OCI-LY7 (cell line): ENCODE results near the gene SYT13. TPM values are rescaled to one million over a fixed set of nuclear protein-coding genes. Genes with fewer than 3 reads are reported as not detected.

Experiments
- BruUV-seq: library from RNA; stranded (reverse); fragments of 400-500 nt; replicated peaks from 2 replicates; lab custom pipeline; 2021; lab: Mats Ljungman, UMichigan
- CTCF ChIA-PET: fragments of 300-600 bp; sonication (Branson Sonifier 250); formaldehyde crosslinking; loops from one replicate; lab custom pipeline; 2022; ENCODE audit warnings: antibody characterized with exemption; ENCODE audit not compliant: unreplicated experiment; lab: Charles Lee
- POLR2A ChIA-PET: fragments of 300-600 bp; sonication (Branson Sonifier 250); formaldehyde crosslinking; loops from one replicate; lab custom pipeline; 2022; ENCODE audit warnings: antibody characterized with exemption; lab: Charles Lee
- DNase-seq: peaks from one replicate; pipeline ENCODE4 v3.0.0-alpha.2; 2015; ENCODE audit warnings: low spot score
- H2AFZ ChIP-seq: fragments of 200-600 bp; sonication (generic), shearing (Covaris generic); 2 replicates; pipeline ENCODE4 v1.6.1; 2014; ENCODE audit warnings: mild to moderate bottlenecking, antibody characterized with exemption, low read length, moderate library complexity
- H3K27ac ChIP-seq: fragments of 200-600 bp; sonication (generic); 2 replicates; pipeline ENCODE4 v1.5.1; 2014; ENCODE audit warnings: mixed run types, low read depth, mild to moderate bottlenecking, moderate library complexity, low read length, inconsistent platforms; ENCODE audit not compliant: poor library complexity, severe bottlenecking
- H3K36me3 ChIP-seq: fragments of 200-600 bp; sonication (generic); 2 replicates; pipeline ENCODE4 v1.6.1; 2014; ENCODE audit warnings: mild to moderate bottlenecking, antibody characterized with exemption, low read length, moderate library complexity, mixed read lengths; ENCODE audit not compliant: insufficient read depth
- H3K4me1 ChIP-seq: fragments of 200-600 bp; sonication (generic); 2 replicates; pipeline ENCODE4 v1.5.1; 2014; ENCODE audit warnings: mild to moderate bottlenecking, low read length; ENCODE audit not compliant: insufficient read depth, poor library complexity, severe bottlenecking
- H3K4me2 ChIP-seq: fragments of 200-600 bp; sonication (generic); 2 replicates; pipeline ENCODE4 v1.6.1; 2014; ENCODE audit warnings: mild to moderate bottlenecking, low read length
- H3K4me3 ChIP-seq: fragments of 200-600 bp; sonication (generic); 2 replicates; pipeline ENCODE4 v1.5.1; 2014; ENCODE audit warnings: mild to moderate bottlenecking, low read depth, low read length; ENCODE audit not compliant: poor library complexity, severe bottlenecking
- H3K79me2 ChIP-seq: fragments of 200-600 bp; sonication (generic); 2 replicates; pipeline ENCODE4 v1.6.1; 2016; ENCODE audit warnings: low read depth, mild to moderate bottlenecking, low read length, moderate library complexity, mixed read lengths; ENCODE audit not compliant: insufficient read depth
- H3K9me2 ChIP-seq: fragments of 200-600 bp; sonication (generic); 2 replicates; pipeline ENCODE4 v1.6.1; 2016; ENCODE audit warnings: mild to moderate bottlenecking, low read length, mixed read lengths; ENCODE audit not compliant: insufficient read depth
- H3K9me3 ChIP-seq: fragments of 200-600 bp; sonication (generic); 2 replicates; pipeline ENCODE4 v1.6.1; 2014; ENCODE audit warnings: mild to moderate bottlenecking, mixed run types, low read length, mixed read lengths
- H4K20me1 ChIP-seq: fragments of 200-600 bp; sonication (generic); 2 replicates; pipeline ENCODE4 v1.6.1; 2014; ENCODE audit warnings: mild to moderate bottlenecking, antibody characterized with exemption, low read length, moderate library complexity, mixed read lengths; ENCODE audit not compliant: insufficient read depth
- CTCF ChIP-seq: fragments of 200-600 bp; sonication (generic); conservative IDR thresholded peaks from 2 replicates; pipeline ENCODE4 v1.5.1; 2014; ENCODE audit warnings: mild to moderate bottlenecking, antibody characterized with exemption, low read length, moderate library complexity, mixed read lengths
- EZH2phosphoT487 ChIP-seq: fragments of 200-600 bp; sonication (generic); IDR thresholded peaks from 2 replicates; pipeline ENCODE4 v1.6.1; 2018; ENCODE audit warnings: low read depth, borderline replicate concordance, mild to moderate bottlenecking, mixed run types, antibody characterized with exemption, low read length, moderate library complexity, mixed read lengths
- intact Hi-C: fragments of 100-400 bp; cut with micrococcal nuclease; formaldehyde crosslinking; loops from one replicate; pipeline ENCODE4 v1.10.0; 2022; ENCODE audit not compliant: unreplicated experiment
- total RNA-seq, 2 experiments: library from RNA; depleted of rRNA in 1 of 2; stranded (reverse); fragments of >200 nt in 1 of 2; shearing (Covaris generic) in 1 of 2; gene quantifications; 2 replicates each; pipeline ENCODE4 v1.2.3, GENCODE V29; 2014 to 2022

SYT13 gene
- total RNA-seq, 2 experiments from 2014 or later = not detected

- no peaks in the 10 kb centered on the region for H3K9me2 ChIP-seq
- no peaks in the 10 kb centered on the region for H3K4me1 ChIP-seq
- no peak for TF ChIP-seq CTCF
- no peak for TF ChIP-seq EZH2phosphoT487
- ChIA-PET POLR2A (no interaction called here), CTCF (no interaction called here)
- no peak overlapping the region for H3K4me2 ChIP-seq
- no peak for DNase-seq
- H2AFZ ChIP-seq = no peak overlapping the region
- H4K20me1 ChIP-seq = no peaks in the 10 kb centered on the region
- H3K27ac ChIP-seq = no peak overlapping the region
- no peaks in the 10 kb centered on the region for H3K79me2 ChIP-seq
- no peaks in the 10 kb centered on the region for H3K36me3 ChIP-seq
- no peak overlapping the region for H3K4me3 ChIP-seq
- intact Hi-C loops = no loop called here
- no TSS peak for BruUV-seq
- no peaks in the 10 kb centered on the region for H3K9me3 ChIP-seq
Measured at GRCh38 chr11:45259592-45259991, 26.5 kb downstream of the SYT13 start.

- ChIA-PET POLR2A (no interaction called here), CTCF (no interaction called here)
- Histone ChIP-seq H3K27ac (no peak overlapping the region), H3K4me1 (no peaks in the 10 kb centered on the region), H3K4me3 (no peak overlapping the region), H4K20me1 (no peaks in the 10 kb centered on the region), H2AFZ (no peak overlapping the region), H3K9me3 (no peaks in the 10 kb centered on the region), H3K36me3 (no peaks in the 10 kb centered on the region), H3K79me2 (no peaks in the 10 kb centered on the region), H3K4me2 (no peak overlapping the region), H3K9me2 (no peaks in the 10 kb centered on the region)
- no peak for DNase-seq
- no peak for TF ChIP-seq EZH2phosphoT487
- no peak for TF ChIP-seq CTCF
- no TSS peak for BruUV-seq
- intact Hi-C loops = no loop called here
Measured at GRCh38 chr11:45258982-45259530, 27.1 kb downstream of the SYT13 start.

- H3K9me2 ChIP-seq = no peaks in the 10 kb centered on the region
- DNase-seq = no peak
- H3K27ac ChIP-seq = no peak overlapping the region
- H3K4me1 ChIP-seq = peaks cover 9% of the 10 kb centered on the region
- H2AFZ ChIP-seq = no peak overlapping the region
- H3K4me2 ChIP-seq = no peak overlapping the region
- H3K9me3 ChIP-seq = no peaks in the 10 kb centered on the region
- ChIA-PET POLR2A (no interaction called here), CTCF (no interaction called here)
- BruUV-seq = no TSS peak
- H3K79me2 ChIP-seq = no peaks in the 10 kb centered on the region
- H3K36me3 ChIP-seq = no peaks in the 10 kb centered on the region
- intact Hi-C loops = loop anchor here (5.0 kb wide), 1 partner anchor 38 kb away; no protein-coding TSS in a partner anchor
- H4K20me1 ChIP-seq = no peaks in the 10 kb centered on the region
- TF ChIP-seq EZH2phosphoT487 (no peak), CTCF (no peak)
- H3K4me3 ChIP-seq = no peak overlapping the region
Measured at GRCh38 chr11:45254070-45254469, 32.1 kb downstream of the SYT13 start.
